ENCODE measurements around the gene PES1.
"Not testable (repeated sequence)": the region's sequence is repeated elsewhere in the genome, so short reads cannot be mapped to it uniquely, and the experiment has no call there.

The PES1 gene

DNA sequence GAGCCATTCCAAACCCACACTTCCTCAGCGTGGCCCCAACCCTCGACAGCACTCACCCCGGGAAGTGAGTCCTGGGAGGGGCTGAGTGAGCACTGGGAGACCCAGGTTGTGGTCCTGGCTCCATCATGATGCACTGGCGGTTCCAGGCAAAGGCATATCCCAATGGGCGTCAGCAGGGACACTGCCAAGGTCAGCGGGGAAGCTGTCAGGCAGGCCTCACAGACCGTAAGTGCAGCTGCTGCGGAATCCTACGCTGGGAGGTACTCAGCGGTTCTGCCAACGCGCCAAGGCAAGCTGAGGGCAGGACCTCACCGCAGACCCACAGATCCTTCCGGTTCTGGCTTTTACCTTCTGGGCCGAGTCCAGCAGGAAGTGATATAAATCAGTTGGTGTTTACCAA, 15.9 kb downstream of the PES1 start:
- no peak for DNase-seq (ENCODE audit: low read depth in 2 of 2)

DNA sequence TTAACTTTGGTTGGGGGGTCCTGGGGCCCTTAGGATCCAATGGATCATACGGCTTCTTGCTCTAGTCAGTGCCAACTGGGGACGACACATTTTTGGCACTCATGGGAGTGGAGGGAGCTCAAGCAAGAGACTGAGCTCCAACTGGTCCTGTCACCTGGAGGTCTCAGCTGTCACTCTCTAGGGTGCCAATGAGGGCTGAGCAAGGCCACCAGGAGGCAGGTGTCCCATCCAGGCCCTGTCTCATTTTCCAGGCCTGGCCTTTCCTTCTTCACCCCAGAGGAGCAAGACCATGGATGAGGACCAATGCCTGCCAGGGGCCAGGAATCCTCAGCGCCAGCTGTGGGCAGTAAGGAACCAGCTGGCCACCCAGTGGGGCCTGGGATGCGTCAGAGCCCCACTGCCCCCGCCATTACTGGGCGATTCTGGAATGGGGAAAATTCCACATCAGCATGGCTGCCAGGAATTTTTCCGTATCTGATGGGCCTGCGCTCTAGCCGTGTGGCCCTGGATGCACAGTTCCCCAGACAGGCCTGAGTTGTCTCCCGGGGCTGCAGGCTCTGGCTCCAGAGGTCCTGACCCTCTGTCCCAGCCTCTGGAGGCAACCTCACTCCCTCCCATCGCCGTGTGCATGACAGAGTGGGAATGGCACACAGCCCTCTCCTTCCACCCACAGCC, 16.6 kb downstream of the PES1 start:
- DNase-seq (ENCODE audit: low read depth in 2 of 2): no peak

DNA sequence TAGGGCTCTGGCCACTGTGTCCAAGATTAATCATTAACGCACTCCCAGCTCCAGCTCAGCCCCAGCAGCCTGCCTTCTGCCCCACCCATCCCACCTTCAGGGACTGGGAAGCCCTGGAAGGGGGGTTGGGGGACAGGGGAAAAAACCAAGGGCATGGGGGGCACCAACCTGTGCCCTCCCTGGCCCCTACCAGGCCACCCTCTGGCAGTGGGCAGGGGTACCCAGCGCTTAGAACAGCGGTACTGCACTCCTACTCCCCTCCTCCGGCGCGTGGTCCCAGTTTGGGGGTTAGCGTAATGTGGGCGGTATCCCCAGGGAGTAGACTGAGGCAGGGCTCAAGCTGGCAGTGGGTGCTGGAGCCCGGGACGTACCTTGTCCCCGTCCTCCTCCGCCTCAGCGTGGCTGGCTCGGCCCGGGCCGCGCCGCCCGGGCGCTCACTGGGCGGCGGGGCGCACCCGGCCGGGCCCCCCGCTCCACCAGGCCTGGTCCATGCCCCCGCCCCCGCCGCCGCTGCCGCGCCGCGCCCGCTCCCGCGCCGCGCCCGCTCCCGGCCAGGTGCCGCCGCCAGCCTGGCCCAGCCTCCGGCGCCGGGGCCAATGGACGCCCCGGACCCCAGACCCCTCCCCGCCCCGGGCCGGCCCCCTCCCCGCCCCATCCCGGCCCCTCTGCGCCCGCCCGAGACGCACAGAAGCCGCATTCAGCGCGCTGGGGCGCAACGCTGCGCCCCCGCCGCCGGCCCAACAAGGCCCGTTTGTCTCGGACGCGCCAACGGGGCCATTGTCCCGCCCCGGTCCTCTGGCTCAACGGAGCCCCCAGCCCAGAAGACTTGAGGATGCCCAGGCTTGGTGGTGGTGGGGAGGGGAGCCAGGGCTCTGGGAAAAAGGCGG, 17.4 kb downstream of the PES1 start, which contains the start of gene GAL3ST1:
TSS of gene GAL3ST1 (minus strand) at position 571 of the 887 bp plus-strand sequence. CDS start 17,273 bp downstream, outside the sequence.
- DNase-seq (ENCODE audit: low read depth in 2 of 2): no peak

GRCh38 chr22:30573594-30574094, 18.1 kb downstream of the PES1 start:
- DNase-seq (ENCODE audit: low read depth in 2 of 2): no peak

- no peak for DNase-seq (ENCODE audit: low read depth in 2 of 2)
Measured at GRCh38 chr22:30572840-30573593, 18.7 kb downstream of the PES1 start.

- DNase-seq (ENCODE audit: low read depth in 2 of 2): no peak
Measured at GRCh38 chr22:30572210-30572609, 19.5 kb downstream of the PES1 start.

- DNase-seq (ENCODE audit: low read depth in 2 of 2): no peak
Measured at GRCh38 chr22:30569674-30570202, 22.0 kb downstream of the PES1 start.

GRCh38 chr22:30568137-30568805, 23.4 kb downstream of the PES1 start:
- no peak for DNase-seq (ENCODE audit: low read depth in 2 of 2)

GRCh38 chr22:30567277-30567676, 24.4 kb downstream of the PES1 start:
- not testable (repeated sequence) for DNase-seq (ENCODE audit: low read depth in 2 of 2)

- no peak for DNase-seq (ENCODE audit: low read depth in 2 of 2)
Measured at GRCh38 chr22:30566125-30566524, 25.6 kb downstream of the PES1 start.

GRCh38 chr22:30565341-30565740, 26.4 kb downstream of the PES1 start:
- DNase-seq (ENCODE audit: low read depth in 2 of 2): no peak

- DNase-seq (ENCODE audit: low read depth in 2 of 2): no peak
Measured at GRCh38 chr22:30564761-30565119, 27.0 kb downstream of the PES1 start.

DNA sequence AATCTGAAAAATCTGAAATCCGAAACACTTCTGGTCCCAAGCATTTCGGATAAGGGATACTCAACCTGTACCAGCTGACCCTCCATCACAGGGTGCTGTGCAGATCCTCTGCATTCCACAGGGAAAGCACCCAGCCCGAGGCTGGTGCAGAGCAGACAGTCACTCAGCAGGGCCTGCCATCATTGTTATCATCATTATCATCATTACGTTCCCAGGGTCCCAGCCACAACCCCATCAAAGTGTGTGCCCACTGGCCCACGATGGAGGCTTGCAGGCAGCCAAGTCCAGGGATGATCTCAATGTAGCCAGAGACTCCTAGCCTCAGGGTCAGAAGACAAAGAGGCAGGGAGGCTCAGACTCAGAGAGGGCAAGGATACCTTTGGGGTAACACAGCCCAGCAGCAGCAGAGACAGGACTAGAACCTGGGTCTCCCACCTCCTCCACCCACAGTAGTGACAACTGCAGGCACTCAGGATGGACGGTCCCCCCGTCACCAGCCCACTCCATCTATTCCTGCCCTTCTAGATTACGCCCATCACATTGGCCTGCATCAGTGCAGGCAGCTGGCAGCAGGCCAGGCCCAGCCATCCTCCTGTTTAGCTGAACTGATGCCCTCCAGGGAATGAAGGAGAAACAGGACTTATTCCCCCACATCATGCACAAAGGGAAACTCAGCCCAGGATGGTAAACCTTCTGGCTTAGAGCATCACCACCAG, 27.5 kb downstream of the PES1 start:
- DNase-seq (ENCODE audit: low read depth in 2 of 2): no peak

- no peak for DNase-seq (ENCODE audit: low read depth in 2 of 2)
Measured at GRCh38 chr22:30562366-30562765, 29.3 kb downstream of the PES1 start.

- no peak for DNase-seq (ENCODE audit: low read depth in 2 of 2)
Measured at GRCh38 chr22:30561402-30562189, 30.1 kb downstream of the PES1 start.

- not testable (repeated sequence) for DNase-seq (ENCODE audit: low read depth in 2 of 2)
Measured at GRCh38 chr22:30560643-30561202, 31.0 kb downstream of the PES1 start.

DNA sequence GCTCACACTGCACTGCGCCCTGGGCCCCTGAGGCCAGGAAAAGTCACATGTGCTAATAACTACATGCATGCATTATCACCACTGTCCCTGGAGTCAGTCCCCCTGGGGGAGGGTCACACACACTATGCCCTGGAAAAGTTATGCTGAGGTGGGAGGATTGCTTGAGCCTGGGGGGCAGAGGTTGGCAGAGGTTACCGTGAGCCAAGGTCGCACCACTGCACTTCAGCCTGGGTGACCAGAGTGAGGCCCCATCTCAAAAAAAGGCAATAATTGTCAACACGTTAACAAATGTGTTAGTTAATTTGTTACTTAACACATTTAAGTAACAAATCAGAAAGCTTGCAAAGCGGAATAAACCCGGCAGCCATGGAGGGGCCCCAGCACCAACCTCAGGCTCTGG, 31.8 kb downstream of the PES1 start:
- no peak for DNase-seq (ENCODE audit: low read depth in 2 of 2)

DNA sequence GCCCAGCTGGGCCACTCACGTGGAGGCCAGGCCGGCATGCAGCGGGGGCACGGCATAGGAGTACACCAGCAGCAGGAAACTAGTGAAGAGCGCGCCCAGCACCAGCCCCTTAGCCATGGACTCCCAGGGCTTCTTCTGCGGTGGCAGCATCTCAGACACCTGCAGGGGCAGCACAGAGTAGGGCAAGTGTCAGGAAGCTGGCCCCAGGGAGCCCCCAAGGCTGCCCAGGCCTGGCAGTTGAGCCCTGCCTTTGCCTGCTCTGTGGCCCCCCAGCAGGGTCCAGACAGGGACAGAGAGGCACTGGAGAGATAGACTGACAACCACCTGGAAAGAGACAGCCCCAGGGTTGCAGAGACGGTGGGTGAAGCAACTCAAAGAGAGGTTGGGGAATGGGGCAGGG, 34.5 kb downstream of the PES1 start:
- no peak for DNase-seq (ENCODE audit: low read depth in 2 of 2)

DNA sequence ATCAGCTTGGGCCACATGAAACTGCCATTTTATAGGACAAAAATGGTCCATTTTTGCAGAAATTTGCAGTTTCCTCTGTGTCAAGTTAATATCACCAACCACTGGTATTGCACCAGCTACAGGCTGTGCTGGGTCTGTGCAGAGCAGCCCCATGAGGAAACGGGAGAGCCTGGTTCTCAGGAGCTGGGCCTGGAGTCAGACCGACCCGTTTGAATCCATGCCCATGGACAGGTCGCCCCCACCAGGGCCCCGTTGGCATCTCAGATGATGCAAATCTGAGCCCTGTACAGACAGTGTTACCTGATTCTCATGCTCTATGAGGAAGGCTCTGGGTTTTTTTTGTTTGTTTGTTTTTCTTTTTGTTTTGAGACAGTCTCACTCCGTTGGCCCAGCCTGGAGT, 35.3 kb downstream of the PES1 start:
- DNase-seq (ENCODE audit: low read depth in 2 of 2): no peak
